Measurements from ENCODE around the gene C10orf67.
"Not testable (repeated sequence)": the region's sequence is repeated elsewhere in the genome, so short reads cannot be mapped to it uniquely, and the experiment has no call there.

The C10orf67 gene

DNA sequence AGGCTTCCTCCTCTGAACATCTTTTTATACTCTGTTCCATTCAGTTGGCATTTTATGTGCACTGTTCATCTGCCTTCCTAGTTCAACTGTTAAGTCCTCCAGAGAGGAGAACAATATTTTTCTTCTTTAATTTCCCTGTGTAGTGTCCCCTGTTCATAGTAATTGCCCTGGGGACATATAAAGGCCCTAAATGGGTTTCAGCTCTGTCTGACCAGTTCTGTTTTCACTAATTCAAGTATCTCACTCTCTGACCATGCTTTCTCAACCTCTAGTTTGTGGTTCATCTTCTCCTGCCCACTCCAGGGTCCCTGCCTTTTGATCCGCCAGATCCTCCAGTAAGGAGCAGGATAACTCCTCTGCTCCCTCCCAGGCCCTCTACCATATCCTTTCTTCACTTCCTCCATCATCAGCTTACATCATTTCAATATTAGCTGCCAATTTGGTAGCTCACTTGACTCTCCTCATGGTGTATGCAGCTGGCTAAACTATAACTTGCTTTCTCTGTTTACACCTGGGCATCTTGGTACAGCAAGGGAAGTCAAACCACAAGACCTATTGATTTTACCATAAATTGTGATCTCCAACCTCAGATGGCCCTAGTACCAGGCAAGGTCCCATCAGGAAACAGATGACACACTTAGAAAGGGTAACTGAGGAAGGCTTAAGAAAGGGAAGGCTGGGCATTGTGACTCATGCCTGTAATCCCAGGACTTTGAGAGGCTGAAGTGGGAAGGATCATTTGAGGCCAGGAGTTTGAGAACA is 17.7 kb upstream of the C10orf67 start:
- DNase-seq: no peak

DNA sequence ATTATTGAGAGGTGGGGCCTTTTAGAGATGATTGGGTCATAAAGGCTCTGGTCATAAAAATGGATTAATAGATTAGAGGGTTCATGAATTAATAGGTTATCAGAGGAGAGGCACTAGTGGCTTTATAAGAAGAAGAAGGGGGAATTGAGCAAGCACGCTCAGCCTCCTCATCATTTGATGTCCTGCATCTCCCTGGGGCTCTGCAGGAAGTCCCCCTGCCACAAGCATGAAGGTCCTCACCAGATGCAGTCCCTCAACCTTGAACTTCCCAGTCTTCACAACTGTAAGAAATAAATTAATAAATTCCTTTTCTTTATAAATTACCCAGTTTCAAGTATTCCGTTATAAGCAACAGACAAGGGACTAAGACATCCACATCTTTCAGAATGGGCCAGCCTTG is 17.1 kb upstream of the C10orf67 start:
- DNase-seq: no peak

DNA sequence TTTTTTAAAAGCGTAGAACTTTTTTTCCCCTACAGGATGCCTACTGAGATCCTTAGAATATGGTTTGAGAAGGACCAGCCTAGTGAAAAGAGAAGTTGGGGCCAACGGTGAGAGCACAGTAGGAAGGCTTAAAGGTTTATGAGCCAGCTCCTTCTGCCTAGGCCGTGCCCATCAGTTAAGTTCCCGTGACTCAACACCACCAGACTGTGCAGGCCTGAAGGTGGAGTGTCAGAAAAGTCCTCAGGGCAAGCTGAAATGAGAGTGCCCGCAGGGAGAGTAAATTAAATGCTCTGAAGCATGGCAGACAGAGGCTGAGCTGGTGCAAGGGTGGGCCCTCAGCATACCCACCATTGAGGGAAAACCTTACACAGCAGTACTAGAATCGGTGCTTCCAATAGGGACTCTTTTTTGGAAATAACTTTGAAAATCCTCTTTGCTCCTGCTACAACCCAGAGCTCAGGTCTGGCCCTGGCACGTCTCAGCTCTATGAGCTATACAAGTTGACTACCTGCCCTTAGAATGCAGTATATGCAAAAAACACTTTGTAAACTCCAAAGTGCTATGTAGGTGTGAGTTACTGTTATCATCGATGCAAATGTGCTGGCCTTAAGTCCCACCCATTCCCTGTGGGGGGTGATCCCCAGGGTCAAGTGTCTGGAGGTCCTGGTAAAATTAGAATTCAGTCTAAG is 15.2 kb upstream of the C10orf67 start:
- no peak for DNase-seq

DNA sequence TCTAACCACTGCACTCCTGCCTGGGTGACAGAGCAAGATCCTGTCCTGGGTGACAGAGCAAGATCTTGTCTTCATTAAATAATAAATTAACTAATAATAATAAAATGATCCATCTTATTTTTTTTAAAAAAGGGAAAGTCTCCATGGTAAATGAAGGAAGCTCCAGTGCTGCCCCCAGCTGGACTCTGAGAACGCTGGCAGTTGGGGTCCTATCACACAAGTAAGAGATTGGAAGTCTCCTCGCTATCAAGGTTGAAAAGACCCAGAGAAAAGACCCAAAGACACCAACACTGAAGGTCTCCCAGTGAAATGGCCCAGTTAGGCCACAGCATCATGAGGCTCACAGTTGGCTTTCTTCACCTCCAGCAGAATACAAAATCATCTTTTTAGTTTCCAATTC is 13.8 kb upstream of the C10orf67 start:
- peak; percentile 17 for DNase-seq

DNA sequence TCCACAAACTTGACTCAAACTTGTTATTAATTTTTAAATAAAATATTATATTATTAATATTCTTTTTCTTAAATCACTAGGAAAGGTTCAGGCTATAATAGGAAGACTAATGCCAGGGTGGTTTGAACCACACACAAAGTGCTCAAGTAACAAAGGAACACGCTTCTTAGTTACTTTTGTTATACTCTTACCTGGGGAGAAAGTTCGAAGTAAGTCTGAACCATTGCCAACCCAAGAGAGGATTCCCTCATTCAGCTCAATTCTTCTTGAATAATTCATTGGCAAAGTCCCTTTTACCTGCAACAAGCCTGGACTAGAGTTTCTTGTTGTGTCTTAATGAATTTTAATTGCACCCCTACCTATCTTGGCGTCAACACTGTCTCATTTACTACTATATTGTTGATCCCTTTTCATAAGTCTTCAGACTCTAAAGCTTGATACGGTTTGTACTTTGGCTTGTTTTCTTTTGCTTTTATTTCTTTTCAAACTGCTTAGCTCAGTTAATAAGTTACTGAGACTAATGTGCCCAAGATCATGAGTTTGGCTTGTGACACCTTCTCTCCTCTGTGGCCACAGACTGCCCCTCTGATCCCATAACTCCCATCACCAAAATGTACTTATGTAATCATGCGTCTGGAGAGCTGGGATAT is 10.2 kb upstream of the C10orf67 start:
- no peak for DNase-seq

DNA sequence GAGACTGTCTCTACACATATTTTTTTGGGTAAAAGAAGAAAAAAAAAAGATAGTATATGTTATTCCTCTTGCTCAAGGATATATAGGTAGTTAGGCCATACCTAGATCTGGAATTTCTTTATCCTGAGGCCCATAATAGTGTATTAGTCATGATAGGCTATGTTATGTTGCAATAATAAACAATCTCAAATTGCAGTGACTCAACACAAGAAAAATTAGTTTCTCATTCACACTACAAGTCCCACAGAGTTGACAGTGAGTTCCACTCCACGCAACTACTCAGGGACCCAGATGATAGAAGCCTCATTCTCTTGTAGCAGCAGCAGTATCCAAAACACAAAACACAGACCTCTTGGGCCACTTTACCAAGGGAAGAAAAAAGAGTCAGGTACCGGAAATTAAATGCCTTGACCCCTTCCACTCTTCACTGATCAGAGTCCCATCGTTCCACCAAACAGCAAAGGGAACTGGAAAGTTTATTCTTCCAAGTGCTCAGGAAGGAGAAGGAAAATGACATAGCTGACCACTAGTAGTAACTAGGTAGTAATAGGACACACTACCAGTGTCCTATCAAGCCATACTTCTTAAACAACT is 7.4 kb upstream of the C10orf67 start:
- DNase-seq: peak; percentile 79

DNA sequence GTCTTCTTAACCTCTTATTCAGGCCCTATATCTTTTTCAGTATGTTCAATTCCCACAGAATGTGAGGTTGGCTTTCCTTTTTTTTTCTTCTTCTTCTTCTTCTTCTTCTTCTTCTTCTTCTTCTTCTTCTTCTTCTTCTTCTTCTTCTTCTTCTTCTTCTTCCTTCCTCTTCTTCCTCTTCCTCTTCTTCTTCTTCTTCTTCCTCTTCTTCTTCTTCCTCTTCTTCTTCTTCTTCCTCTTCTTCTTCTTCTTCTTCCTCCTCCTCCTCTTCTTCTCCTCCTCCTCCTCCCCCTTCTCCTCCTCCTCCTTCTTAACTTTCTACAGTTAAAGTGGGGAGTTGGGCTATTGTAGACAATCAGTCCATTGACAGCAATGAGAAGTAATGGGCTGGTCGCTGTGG is 6.1 kb upstream of the C10orf67 start:
- not testable (repeated sequence) for DNase-seq

DNA sequence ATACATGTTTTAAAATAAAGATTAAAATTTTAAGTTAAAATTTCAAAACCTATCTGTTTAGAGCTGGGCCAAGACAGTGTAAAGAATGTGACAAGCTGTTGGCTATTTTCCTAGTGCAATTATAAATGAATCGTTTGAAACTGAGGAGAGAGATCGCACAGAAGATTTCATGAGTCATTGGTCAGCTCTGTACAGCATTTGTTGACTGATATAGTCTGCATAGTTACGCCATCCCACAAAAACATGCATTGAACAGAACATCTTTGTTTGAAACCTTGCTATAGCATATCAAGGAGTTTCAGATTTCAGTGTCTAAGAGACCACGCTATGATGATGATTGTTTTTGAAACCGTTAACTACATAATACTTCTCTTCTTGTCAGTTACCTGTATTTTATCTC is 1.3 kb upstream of the C10orf67 start:
- peak; percentile 93 for DNase-seq

DNA sequence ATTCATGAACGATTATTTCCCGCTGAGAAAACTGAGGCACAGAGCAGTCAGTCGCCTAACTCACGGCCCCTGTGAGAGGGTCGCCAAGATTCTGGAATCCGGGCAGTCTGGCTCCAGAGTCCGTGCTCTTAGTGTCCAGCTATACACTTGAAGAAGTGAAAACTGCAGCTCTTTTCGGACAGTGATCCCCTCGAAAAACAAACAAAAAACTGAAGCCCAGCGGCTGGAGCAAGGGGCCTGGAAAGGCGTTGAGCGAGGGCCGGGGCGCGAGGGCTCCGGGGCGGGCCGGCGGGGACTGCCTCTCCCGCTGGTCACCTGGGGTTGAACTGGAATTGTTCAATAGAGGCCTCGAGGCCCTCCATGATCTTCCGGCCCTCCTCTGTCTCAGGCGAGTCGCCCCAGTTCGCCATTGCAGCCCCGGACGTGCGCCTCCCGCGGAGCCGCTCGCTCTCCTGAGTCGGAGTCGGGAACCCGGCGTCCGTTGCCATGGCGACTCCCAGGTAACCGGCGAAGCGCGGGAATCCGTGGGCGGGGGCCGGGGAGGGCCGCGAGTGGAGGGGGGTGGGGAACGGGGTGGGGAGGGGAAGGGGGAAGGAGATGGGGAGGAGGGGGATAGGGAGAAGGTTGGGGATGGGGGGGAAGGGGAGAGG is 881 bp downstream of the C10orf67 start:
- DNase-seq: peak; percentile 70

DNA sequence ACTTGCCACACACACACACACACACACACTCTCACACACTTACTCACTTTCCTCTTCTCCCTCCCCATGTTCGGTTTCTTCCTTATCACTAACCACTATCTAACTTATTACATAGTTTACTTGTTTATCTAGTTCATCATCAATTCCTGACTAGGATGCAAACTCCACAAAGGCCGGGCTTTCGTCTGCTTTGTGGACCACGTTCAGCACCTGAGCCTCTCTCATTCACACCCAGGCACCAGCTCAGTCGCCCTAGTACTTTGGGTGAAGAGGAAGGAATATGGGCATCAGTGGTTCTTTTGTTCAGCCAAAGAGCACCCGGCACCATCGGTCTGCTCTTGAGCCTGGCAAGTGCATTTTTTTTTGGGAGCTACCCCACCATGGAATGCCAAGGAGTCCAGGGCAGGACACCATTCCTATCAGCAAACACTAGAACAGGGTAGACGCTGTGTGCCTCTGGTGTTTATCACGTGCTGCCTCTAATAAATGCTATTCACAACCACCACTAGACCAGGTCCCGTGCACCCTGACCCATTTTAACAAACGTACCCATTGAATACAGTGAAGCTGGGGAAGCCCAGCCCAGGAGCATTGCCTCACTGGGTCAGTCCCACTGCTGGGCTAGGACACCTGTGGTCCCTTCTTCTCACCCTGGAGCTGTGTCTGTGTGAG is 2.2 kb downstream of the C10orf67 start:
- DNase-seq: no peak

DNA sequence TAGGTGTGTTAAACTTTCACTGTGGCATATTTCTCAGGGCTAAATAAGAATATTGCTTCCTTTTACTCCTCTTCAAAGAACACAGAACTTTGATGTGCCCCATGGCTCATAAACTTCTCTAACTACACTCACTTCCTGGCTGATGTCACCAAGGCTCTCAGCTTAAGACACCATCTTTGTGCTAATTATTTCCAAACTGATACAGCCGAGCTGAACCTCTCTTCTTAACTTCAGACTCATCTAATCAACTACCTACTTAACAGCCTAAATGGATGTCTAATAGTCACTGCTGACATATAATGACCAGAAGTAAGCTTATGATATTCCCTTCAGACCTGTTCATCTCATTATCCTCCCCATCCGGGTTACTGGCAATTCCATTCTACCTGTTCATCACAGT is 3.6 kb downstream of the C10orf67 start:
- DNase-seq: peak; percentile 64

DNA sequence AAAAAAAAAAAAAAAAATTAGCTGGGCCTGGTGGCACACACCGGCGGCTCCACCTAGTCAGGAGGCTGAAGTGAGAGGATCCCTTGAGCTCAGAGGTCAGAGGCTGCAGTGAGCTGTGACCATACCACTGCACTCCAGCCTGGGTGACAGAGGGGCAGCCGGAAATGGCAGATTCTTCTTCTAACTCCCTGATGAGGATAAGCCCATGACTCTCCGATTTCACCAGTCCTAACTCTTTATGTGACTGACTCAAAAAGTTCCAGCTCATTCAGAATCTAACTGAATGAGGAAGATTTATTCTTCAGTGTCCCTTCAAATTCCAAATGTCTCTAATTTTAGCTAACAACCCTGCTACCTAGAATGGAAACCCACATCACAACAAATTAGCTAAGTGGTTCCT is 4.2 kb downstream of the C10orf67 start:
- no peak for DNase-seq

DNA sequence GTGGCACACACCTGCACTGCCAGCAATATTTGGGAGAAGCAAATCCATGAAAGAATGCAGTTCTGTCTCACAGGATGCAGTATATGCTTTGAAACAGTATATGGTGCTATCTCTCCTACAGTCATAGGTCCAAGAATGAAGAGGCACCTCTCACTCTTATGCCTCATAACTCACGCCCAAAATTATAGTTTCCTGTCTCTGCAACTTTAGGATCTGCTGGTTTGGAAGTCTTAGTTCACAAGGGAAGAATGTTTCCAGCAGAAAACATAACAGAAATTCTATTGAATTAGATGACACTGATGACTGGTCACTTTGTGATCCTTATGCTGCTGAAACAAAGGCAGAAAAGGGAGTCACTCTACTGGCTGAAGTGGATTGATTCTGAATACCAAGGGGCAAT is 5.7 kb downstream of the C10orf67 start:
- DNase-seq: peak; percentile 74

DNA sequence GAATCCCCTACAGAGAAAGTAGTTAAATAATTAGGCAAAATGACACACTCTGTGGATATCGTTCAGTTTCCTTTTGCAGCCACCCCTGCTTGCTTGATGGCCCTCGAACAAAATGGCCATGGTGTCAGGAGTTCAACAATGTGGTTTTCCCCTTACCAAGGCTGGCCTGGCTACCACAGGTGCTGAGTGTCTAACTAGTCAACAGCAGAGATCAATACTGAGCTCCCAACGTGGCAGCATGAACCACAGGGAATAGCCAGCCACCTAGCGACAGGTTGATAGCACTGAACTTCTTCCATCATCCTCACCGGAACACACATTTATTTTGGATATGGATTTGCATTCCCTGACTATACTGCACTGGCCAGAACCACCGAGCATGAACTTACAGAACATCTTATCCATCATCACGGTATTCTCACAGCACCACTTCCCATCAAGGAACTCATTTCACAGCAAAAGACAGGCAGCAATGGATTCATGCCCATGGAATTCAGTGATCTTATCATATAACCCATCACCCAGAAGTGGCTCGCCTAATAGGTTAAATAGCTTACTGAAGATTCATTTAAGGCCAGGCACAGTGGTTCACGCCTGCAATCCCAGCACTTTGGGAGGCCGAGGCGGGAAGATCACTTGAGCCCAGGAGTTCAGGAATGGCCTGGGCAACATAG is 6.3 kb downstream of the C10orf67 start:
- peak; percentile 93 for DNase-seq

DNA sequence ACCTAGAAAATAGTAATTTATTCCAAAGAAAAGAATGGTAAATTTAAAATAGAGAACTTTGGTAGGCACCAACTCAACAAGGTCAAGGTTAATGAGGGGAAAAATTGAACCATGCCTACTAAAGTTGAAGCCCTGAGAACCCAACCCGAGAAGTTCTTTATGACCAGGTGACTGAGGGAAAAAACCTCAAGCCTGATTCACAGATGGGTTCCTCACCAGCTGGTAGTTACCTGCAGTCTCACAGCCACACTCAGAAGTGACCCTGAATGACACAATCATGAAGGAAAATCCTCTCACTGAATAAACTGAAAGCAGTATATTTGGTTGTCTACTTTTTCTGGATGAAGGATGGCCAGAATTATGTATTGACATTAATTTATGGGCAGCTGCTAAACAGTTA is 7.0 kb downstream of the C10orf67 start:
- no peak for DNase-seq

DNA sequence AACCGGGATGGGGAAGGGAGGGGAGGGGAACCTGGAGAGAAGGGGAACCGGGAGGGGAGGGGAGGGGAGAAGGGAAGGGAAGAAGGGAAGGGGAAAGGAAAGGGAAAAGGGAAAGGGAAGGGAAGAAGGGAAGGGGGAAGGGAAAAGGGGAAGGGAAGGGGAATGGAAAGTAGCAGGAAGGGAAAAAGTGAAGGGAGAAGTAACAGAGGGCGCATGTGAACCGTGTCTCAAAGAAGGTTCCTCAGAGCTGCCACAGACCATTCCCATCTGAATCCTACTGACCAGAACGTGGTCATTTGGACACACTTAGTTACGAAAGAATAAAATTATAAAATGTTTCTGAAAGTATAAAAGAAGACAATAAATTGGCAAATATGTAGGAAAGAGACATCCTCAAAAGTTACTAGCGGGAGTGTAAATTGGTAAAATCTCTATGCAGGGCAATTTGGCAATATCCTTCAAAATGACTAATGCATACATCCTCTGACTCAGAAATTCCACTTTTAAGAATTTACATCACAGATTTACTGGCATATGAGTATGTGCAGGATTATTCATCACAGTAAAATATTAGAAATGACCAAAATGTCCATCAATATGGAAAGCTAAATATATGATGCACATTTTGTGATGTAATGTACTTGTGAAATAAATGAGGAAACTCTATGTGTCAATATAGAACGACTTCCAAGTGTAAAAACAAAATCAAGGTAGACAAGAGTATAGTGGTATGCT is 12.9 kb downstream of the C10orf67 start:
- DNase-seq: peak; percentile 94

DNA sequence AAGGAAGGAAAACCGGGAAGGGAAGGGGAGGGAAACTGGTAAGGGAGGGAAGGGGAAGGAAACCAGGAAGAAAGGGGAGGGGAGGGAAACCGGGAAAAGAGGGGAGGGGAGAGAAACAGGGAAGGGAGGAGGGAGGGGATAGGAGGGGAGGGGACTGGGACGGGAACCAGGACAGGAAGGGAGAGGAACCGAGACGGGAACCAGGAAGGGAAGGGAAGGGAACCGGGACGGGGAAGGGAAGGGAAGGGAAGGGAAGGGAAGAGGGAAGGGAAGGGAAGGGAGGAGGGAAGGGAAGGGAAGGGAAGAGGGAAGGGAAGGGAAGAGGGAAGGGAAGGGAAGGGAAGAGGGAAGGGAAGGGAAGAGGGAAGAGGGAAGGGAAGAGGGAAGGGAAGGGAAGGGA is 13.6 kb downstream of the C10orf67 start:
- no peak for DNase-seq

DNA sequence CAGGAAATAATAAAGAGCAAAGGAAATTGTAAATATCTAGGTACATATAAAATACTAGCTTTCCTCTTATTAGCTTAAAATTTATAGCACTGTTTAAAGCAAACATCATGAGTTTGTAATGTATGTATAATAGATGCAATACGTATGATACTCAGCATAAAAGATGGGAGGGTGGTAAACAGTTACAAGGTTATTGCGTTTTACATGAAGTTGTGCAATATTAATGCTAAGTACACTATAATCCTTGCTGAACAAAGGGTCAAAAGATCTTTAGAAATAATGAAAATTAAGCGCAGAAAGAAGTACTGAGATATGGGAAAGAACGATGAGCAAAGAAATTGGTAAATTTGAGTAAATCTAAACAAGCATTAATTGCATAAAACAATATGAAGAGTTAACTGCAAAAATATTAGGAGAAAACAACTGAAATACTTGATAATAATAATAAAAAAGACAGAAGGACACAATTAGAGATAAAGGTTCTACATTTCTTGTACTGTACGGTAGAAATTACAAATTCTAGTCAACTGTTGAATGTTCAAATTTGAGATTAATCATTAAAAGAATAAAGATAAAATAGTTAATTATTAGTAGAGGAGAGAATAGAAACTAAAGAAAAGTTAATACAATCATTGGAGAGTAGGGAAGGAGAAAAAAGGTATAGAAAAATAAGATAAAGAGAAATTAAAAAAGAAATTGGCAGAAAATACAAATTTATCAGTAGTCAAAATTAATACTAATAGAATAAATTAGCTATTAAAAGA is 17.9 kb downstream of the C10orf67 start:
- no peak for DNase-seq

DNA sequence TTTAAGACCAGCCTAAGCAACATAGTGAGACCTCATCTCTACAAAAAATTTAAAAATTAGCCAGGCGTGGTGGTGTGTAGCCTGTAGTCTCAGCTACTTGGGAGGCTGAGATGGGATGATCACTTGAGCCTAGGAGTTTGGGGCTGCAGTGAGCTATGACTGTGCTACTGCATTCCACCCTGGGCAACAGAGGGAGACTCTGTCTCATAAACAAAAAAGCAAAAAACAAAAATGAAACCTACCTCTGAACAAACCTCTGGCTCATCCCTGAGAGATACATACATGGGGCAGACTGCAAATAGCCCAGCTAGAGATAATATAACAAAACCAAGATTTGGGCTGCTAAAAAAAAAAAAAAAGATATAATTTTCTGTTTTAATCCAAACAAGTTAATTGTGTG is 19.5 kb downstream of the C10orf67 start:
- no peak for DNase-seq

DNA sequence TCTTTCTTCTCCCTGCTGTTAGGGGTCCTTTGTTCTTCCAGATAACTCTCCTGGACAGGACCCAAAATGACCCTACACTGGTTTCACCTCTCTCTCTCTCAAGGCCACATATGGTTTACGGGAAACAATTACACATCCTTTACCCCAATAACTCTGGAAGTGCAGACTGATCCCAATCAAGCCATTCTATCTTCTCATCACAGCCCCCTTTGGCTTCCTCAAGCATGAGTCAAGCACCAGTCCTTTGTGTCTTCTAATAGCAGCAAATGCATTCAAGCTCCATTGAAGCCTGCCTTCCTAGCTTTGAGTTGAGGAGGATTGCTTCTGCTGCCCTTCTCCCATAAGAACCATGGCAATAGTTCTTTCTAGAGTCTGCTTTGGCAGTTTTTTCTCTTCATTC is 20.2 kb downstream of the C10orf67 start:
- DNase-seq: peak; percentile 62

DNA sequence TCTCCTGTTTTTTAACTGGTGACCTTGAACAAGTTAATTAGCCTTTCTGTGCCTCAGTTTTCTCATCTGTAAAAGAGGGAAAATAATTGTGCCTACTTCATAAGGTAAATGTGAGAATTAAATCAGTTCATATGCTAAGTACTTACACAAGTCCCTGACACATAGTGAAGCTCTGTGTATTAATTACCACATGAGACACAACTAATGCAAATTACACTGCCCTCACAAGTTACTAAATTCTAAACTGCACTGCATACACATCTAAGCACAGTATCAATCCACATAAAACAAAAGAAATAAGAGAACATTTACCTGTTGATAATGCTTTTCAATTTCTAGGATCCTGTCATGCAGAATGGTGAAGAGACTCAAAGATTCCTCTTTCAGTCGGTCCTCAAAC is 22.5 kb downstream of the C10orf67 start:
- DNase-seq: no peak

Data from fibroblast of skin of right biceps (primary cell).